H7 (cell line): ENCODE results near the gene CDCA8. TPM values are rescaled to one million over a fixed set of nuclear protein-coding genes. Genes with fewer than 3 reads are reported as not detected.

ENCODE experiments used
- DNase-seq: peaks from one replicate; pipeline ENCODE4 v3.0.0; 2012
- H3K27me3 ChIP-seq: 2 replicates; pipeline ENCODE4 v1.6.0; 2011; ENCODE audit warnings: mild to moderate bottlenecking, low read length; ENCODE audit not compliant: control insufficient read depth, insufficient read depth
- H3K36me3 ChIP-seq: replicated peaks from 2 replicates; pipeline ENCODE4 v1.5.1; 2011; ENCODE audit warnings: low read length; ENCODE audit not compliant: control insufficient read depth, insufficient read depth
- H3K4me3 ChIP-seq: 2 replicates; pipeline ENCODE4 v1.5.1; 2011; ENCODE audit warnings: low read depth, mild to moderate bottlenecking, control low read depth, low read length, moderate library complexity; ENCODE audit not compliant: insufficient read depth
- total RNA-seq: library from RNA; depleted of rRNA; stranded (reverse); fragments of >200 nt; shearing (Covaris generic); gene quantifications from 2 replicates; pipeline ENCODE4 v1.2.3, GENCODE V29; 2014; rRNA removed

Gene CDCA8
- 46.9 and 55.4 TPM in 2 replicates for total RNA-seq

DNA sequence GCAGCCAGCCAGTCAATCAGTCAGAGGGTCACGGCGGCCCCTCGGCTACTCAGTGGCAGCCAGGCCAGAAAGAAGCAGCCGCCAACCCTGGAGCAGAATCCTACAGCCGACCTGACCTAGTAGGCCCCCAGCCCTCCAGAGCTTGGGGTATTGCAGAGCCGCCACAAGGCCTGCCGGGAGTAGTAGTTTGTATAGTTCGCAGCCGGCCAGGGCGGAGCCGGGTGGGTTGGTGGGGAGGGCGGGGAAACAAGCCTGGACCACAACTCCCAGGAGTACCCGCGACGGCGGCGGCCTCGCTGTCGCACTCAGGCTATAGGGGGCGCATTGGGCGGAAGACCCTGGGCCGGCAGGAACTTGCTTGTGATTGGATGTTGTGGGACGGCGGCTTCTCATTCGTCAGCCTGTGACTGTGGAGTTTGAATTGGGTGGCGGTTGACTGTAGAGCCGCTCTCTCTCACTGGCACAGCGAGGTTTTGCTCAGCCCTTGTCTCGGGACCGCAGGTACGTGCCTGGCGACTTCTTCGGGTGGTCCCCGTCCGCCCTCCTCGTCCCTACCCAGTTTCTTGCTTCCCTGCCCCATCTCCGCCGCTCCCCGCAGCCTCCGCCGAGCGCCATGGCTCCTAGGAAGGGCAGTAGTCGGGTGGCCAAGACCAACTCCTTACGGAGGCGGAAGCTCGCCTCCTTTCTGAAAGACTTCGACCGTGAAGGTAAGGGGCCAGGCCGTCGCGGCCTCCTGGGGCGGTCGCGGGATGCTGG, at the start of gene CDCA8:
Gene CDCA8, plus strand, starts transcription at position 439 of the 756 bp plus-strand sequence. Its CDS starts 175 bp downstream, at position 614.
- H3K4me3 ChIP-seq, result peak within 1 kb of the TSS; percentile 95
- peaks cover 30% of the 10 kb centered on the region for H3K36me3 ChIP-seq
- peaks cover 9% of the 10 kb centered on the region; the same call in 1 of the 2 replicates for H3K27me3 ChIP-seq
- peak; percentile 99 for DNase-seq

DNA sequence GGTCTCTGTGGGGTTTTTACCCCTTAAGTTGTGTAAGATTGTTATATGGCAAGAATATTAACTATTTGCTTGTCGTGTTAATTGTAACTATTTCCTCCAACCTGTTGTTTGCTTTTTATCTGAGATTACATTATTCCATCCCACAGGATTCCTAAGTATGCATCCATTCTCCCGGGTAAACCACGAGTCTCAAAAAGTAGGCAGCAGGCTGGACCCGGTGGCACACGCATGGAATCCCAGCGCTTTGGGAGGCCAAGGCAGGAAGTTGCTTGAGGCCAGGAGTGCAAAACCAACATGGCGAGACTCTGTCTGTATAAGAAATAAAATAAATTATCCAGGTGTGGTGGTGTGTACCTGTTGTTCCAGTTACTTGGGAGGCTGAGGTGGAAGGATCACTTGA, 45.0 kb upstream of the CDCA8 start:
- H3K4me3 ChIP-seq, result no peak overlapping the region

DNA sequence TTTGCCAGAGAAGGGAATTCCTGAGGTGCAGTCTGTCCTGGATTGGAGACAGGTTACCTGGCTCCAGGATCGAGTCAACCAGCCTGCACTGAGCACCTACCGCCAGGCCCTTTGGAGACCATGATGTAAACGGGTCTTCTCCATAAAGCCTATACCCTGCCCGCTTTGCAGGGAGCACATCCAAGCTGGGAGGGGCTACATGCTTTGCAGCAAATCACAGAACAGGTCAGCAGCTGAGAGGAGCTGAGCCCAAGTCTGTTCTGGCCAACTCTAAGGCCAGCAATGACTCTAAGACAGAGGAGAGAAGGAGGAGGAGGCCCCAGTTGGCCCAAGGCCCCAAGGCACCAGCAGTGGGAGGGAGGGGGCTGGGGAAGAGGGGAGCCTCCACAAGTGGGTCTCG, 42.1 kb upstream of the CDCA8 start:
- H3K27me3 ChIP-seq, result no peaks in the 10 kb centered on the region; the same call in 1 of the 2 replicates
- no peak overlapping the region for H3K4me3 ChIP-seq
- no peak for DNase-seq
- H3K36me3 ChIP-seq, result no peaks in the 10 kb centered on the region

More for the DNA sequence above, 45.0 kb upstream of the CDCA8 start:
- Histone ChIP-seq H3K27me3 (peaks cover 14% of the 10 kb centered on the region), H3K36me3 (no peaks in the 10 kb centered on the region)
- DNase-seq, result no peak

DNA sequence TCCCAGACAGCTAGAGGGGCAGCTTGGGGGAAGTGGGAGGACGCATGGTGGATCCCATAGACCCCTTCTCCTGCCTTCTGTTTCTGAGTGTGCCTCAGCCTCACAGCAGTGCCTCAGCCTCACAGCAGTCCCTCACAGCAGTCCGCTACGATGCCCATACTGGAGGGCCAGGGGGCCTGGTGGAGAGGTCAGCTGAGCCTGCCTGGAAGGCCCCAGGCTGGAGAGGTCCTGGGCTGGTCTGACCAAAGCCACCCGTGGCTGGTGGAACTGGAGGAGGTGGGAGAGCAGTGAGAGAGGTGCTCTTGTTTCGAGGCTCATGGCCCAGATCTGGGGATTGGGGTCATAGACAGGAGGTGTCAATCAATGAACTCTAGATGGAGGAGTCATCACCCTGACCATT, 41.6 kb upstream of the CDCA8 start:
- Histone ChIP-seq H3K36me3 (no peaks in the 10 kb centered on the region), H3K4me3 (no peak overlapping the region), H3K27me3 (peaks cover 1% of the 10 kb centered on the region)
- DNase-seq, result no peak

DNA sequence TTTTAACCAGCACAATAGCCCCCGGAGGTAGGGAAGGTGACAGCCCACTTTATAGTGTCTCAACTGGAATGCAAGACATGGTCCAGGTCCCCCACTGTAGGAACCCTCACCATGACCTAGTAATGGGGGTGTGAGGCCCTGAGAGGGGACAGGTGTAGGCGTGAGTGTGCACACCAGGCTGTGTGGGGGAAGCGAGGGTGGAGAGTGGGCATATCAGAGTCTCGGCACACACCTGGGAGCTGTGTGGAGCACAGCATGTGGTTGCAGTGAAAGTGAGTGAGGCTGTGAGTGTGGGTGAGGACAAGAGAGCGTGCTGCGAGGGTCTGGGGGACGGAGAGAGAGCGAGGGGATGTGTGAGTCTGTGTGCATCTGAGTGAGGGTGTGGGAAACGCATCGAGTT, 40.5 kb upstream of the CDCA8 start:
- H3K36me3 ChIP-seq, result no peaks in the 10 kb centered on the region
- H3K27me3 ChIP-seq, result peaks cover 3% of the 10 kb centered on the region
- no peak for DNase-seq
- H3K4me3 ChIP-seq, result no peak overlapping the region

DNA sequence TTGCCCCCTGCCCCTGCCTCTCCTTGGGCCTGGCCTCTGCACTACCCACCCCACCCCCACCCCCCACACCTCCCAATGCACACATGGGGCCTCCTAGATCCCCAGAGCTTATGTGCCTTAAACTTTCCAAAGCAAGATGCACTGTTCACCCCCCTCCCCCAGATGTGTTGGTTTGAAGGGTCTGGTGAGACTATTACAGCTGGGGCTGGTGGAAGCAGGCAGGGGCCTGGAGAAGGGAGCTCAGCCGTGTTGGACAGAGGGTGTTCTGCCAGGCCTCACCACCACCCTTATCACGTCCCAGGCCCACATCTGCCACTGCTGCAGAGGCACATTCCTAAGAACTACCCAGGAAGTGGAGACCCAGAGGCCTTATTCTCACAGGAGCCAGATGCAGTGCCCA, 39.3 kb upstream of the CDCA8 start:
- no peak overlapping the region for H3K4me3 ChIP-seq
- no peaks in the 10 kb centered on the region for H3K36me3 ChIP-seq
- no peak for DNase-seq
- peaks cover 3% of the 10 kb centered on the region for H3K27me3 ChIP-seq

DNA sequence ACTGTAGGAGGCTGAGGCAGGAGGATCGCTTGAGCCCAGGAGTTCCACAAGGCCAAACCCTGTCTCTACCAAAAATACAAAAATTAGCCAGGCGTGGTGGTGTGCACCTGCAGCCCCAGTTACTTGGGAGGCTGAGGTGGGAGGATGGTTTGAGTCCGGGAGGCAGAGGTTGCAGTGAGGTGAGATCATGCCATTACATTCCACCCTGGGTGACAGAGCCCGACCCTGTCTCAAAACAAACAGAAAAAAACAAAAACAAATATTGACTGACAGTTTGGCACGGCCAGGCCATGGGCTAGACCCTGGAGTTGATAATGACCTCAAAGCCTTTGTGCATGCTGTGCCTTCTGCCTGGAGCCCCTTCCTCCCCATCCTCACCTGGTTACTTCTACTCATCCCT, 38.4 kb upstream of the CDCA8 start:
- no peak overlapping the region for H3K4me3 ChIP-seq
- H3K27me3 ChIP-seq, result peaks cover 5% of the 10 kb centered on the region
- no peak for DNase-seq
- no peaks in the 10 kb centered on the region for H3K36me3 ChIP-seq

DNA sequence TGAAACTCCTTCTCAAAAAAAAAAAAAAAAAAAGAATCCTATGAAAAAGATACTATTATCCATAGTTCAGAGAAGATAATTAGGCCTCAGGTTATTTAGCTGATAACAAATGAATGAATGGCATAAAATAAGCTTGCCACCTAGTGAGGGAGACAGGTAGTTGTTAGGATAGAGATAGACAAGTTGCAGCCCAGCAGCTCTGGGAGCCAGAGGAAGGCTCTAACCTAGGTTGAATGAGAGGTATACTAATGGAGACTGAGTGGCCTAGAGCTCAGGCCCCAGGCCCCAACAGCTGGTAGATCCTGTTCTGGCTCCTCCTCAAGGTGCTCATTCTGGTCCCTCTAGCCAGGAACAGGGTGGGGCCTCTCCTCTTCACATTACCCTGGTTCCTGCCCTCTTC, 37.0 kb upstream of the CDCA8 start:
- Histone ChIP-seq H3K27me3 (peaks cover 8% of the 10 kb centered on the region), H3K36me3 (no peaks in the 10 kb centered on the region), H3K4me3 (no peak overlapping the region)
- peak; percentile 61 for DNase-seq

DNA sequence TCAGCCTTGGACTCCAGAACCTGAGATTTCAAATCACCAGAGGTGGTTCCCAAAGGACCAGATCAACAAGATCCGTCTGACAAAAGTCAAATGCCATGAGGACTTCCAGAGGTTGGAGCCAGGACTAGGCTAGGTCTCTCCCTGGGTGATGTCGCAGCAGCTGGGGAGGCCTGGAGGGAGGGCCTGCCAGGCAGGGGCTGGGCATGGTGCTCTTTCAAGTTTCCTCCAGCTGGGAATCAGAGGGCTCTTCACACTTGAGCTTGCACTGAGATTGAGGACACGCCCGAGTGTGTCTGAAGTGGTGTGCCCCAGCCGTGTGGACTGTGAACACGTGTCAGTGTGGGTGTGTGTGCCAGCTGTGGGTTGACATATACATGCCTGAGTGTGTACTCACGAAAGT, 36.3 kb upstream of the CDCA8 start:
- H3K4me3 ChIP-seq, result no peak overlapping the region
- no peaks in the 10 kb centered on the region for H3K36me3 ChIP-seq
- DNase-seq, result no peak
- peaks cover 8% of the 10 kb centered on the region for H3K27me3 ChIP-seq

DNA sequence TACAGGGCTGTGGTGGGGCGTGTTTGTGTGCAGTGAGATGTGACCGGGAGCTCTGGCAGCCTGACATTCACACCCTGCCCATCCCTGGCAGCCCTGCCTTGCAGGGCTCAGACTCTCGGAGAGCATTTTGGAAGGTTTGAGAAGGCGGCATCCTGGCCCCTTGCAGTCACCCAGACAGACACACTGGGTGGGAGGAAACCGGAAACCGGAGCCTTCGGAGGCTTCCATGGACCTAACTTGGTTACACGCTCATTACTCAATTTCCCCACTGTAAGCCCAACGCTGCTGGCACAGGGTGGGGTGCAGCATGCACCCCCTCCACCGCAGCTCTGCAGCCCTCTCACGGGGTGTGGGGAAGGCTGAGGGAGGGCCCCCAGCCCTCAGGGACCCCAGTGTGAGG, 35.4 kb upstream of the CDCA8 start:
- no peak overlapping the region for H3K4me3 ChIP-seq
- peaks cover 11% of the 10 kb centered on the region for H3K27me3 ChIP-seq
- DNase-seq, result no peak
- no peaks in the 10 kb centered on the region for H3K36me3 ChIP-seq

DNA sequence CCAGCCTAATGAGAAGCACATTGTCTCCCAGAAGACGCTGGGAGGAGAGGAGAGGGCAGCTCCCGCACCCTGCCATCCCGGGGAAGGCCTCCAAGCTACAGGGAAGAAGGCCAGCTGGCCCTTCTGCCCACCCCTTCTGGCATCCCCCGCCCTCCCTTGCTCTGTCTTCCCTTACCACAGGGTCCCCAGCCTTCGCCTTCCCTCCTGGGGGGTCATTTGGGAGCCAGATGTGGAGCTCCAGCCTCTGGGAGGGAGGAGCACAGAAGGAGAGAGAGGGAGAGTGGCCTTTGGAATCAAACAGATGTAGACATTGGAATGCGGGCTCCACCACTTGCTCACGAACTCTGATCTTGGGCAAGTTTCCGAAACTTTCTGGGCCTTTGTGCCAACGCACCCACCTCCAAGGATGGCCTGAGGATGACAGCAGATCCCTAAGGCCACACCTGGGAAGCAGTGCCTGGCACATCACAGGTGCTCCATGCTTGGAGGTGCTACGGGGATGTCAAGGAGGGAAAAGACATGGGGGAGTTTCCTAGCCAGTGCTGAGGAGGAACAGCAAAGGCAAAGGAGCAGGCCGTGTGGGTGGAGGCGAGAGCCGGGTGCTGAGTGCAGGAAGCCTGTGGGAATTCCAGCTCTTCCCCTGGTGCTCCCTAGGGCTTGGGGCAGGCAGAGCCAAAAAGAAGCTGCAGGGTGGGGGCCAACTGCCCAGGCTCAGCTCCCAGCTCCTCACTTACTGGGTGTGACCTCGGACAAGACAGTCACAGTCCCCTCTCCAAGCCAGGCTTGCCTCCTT, 34.5 kb upstream of the CDCA8 start:
- Histone ChIP-seq H3K4me3 (no peak overlapping the region), H3K27me3 (peaks cover 12% of the 10 kb centered on the region), H3K36me3 (no peaks in the 10 kb centered on the region)
- DNase-seq, result no peak

DNA sequence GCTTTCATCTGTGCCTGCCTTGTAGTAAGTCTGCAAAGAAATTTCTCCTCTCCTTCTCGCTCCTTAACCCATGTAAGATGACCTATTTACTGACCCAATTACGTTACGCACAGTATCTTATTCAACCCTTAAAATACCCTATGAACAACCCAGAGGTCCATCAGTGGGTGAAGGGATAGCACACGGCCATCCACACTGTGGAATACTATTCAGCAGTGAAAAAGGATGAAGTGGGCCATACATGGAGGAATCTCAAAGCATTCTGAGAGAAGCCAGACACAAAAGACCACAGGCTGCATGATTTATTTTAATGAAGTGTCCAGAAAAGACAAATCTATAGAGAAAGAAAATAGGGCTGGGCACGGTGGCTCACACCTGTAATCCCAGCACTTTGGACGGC, 33.8 kb upstream of the CDCA8 start:
- no peak for DNase-seq
- Histone ChIP-seq H3K27me3 (peaks cover 12% of the 10 kb centered on the region), H3K36me3 (no peaks in the 10 kb centered on the region), H3K4me3 (no peak overlapping the region)

DNA sequence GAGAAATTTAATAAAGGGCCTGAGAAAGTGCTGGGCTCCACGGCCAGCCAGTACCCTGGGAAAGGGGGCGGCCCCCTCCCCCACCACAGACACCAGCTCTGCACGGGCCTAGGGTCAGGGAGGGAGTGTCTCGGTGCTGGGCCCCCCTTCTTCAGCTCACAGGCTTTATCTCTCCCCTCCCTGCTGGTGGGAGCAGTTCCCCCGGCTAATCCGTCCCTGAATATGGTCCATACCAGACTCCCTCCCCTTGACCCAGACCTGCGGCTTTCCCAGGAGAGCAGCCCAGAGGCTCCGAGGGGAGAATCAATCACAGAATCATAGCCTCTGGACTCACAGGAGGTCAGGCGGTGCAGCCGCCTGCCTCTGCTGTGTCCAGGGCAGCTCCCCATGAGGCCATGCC, 31.7 kb upstream of the CDCA8 start:
- DNase-seq, result peak; percentile 89
- peaks cover 10% of the 10 kb centered on the region; the same call in 1 of the 2 replicates for H3K27me3 ChIP-seq
- H3K4me3 ChIP-seq, result no peak overlapping the region
- no peaks in the 10 kb centered on the region for H3K36me3 ChIP-seq

DNA sequence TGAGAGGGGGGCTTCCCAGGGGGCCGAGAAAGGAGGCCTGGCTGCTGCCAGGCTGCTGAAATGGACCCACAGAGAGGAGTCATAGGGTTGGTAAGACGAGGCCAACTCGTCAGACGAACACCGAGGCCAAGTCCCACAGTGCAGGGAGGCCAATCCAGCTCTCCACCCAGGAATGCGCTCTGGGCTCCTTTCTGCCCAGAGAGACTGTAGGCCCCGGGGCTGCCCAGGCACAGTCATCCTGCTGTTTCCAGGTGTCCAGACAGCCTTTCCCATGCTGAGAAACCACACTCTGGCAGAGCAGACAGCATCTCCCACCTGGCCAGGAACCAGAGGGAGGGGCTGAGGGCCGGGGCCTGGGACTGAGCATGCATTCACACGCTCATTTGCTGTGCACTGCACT, 30.9 kb upstream of the CDCA8 start:
- H3K36me3 ChIP-seq, result no peaks in the 10 kb centered on the region
- DNase-seq, result peak; percentile 70
- H3K27me3 ChIP-seq, result peaks cover 10% of the 10 kb centered on the region; the same call in 1 of the 2 replicates
- H3K4me3 ChIP-seq, result no peak overlapping the region
